HUES64 (cell line): ENCODE measurements around the gene NKAIN1.
A peak's percentile ranks its signal among the peaks of the same experiment; 100 is the strongest.

Source experiments
- H3K27ac ChIP-seq: 2 replicates; pipeline ENCODE4 v1.7.0; 2013; ENCODE audit warnings: low read depth, low read length, inconsistent platforms
- H3K27me3 ChIP-seq: 2 replicates; pipeline ENCODE4 v1.6.1; 2013; ENCODE audit warnings: mild to moderate bottlenecking, low read length; ENCODE audit not compliant: insufficient read depth
- H3K36me3 ChIP-seq: 2 replicates; pipeline ENCODE4 v1.6.1; 2013; ENCODE audit warnings: mild to moderate bottlenecking, low read length; ENCODE audit not compliant: insufficient read depth
- H3K4me1 ChIP-seq: 2 replicates; pipeline ENCODE4 v1.6.1; 2013; ENCODE audit warnings: mild to moderate bottlenecking, low read length, moderate library complexity; ENCODE audit not compliant: insufficient read depth
- H3K4me3 ChIP-seq: 2 replicates; pipeline ENCODE4 v1.5.1; 2013; ENCODE audit warnings: mild to moderate bottlenecking, low read length, moderate library complexity
- H3K9ac ChIP-seq: 2 replicates; pipeline ENCODE4 v1.6.1; 2013; ENCODE audit warnings: mild to moderate bottlenecking, low read depth, low read length
- H3K9me3 ChIP-seq: 2 replicates; pipeline ENCODE4 v1.6.1; 2013; ENCODE audit warnings: low read depth, low read length; ENCODE audit not compliant: insufficient read depth
- WGBS: fragments of 150-250, 120-280 bp; methylation state at CpG from one replicate; pipeline ENCODE4 v1.1.7; 2013; ENCODE audit warnings: missing lambda C conversion rate; 5-methylcytosine and 5-hydroxymethylcytosine counted together

NKAIN1 gene

GRCh38 chr1:31234123-31234708 lies 5.5 kb downstream of the NKAIN1 start:
- H3K27ac ChIP-seq = no peak overlapping the region
- H3K9ac ChIP-seq = no peak overlapping the region
- peaks cover 19% of the 10 kb centered on the region for H3K27me3 ChIP-seq
- no peak overlapping the region for H3K4me3 ChIP-seq
- no peaks in the 10 kb centered on the region for H3K36me3 ChIP-seq
- H3K4me1 ChIP-seq = no peaks in the 10 kb centered on the region; the same call in 1 of the 2 replicates
- H3K9me3 ChIP-seq = no peaks in the 10 kb centered on the region
- WGBS = 65% methylated on average over 12 of the region's 12 CpGs

- Histone ChIP-seq H3K36me3 (no peaks in the 10 kb centered on the region), H3K4me1 (no peaks in the 10 kb centered on the region; the same call in 1 of the 2 replicates), H3K9ac (no peak overlapping the region), H3K27me3 (0 out of 2 replicates have a peak, but pooled peaks cover 5% of the 10 kb centered on the region), H3K9me3 (no peaks in the 10 kb centered on the region), H3K27ac (no peak overlapping the region), H3K4me3 (no peak overlapping the region)
- WGBS = 95% methylated on average over 2 of the region's 2 CpGs
Observed at GRCh38 chr1:31232689-31233088, 7.0 kb downstream of the NKAIN1 start.

GRCh38 chr1:31231802-31232201 lies 7.9 kb downstream of the NKAIN1 start:
- Histone ChIP-seq H3K4me1 (no peaks in the 10 kb centered on the region; the same call in 1 of the 2 replicates), H3K27ac (no peak overlapping the region), H3K27me3 (0 out of 2 replicates have a peak, but pooled peaks cover 1% of the 10 kb centered on the region), H3K36me3 (no peaks in the 10 kb centered on the region), H3K9me3 (no peaks in the 10 kb centered on the region), H3K4me3 (no peak overlapping the region), H3K9ac (no peak overlapping the region)
- 96% methylated on average over 5 of the region's 5 CpGs for WGBS

- Histone ChIP-seq H3K36me3 (no peaks in the 10 kb centered on the region), H3K27me3 (no peaks in the 10 kb centered on the region), H3K9me3 (no peaks in the 10 kb centered on the region), H3K9ac (no peak overlapping the region), H3K4me3 (no peak overlapping the region), H3K4me1 (no peaks in the 10 kb centered on the region; the same call in 1 of the 2 replicates), H3K27ac (no peak overlapping the region)
- WGBS = 78% methylated on average over 3 of the region's 3 CpGs
Observed at GRCh38 chr1:31230378-31230777, 9.3 kb downstream of the NKAIN1 start.

- Histone ChIP-seq H3K27me3 (no peaks in the 10 kb centered on the region), H3K4me1 (no peaks in the 10 kb centered on the region), H3K4me3 (no peak overlapping the region), H3K9ac (no peak overlapping the region), H3K36me3 (no peaks in the 10 kb centered on the region), H3K27ac (no peak overlapping the region), H3K9me3 (no peaks in the 10 kb centered on the region)
Observed at GRCh38 chr1:31228986-31229385, 10.7 kb downstream of the NKAIN1 start.

- H3K27me3 ChIP-seq = no peaks in the 10 kb centered on the region
- H3K27ac ChIP-seq = no peak overlapping the region
- no peaks in the 10 kb centered on the region for H3K9me3 ChIP-seq
- H3K4me3 ChIP-seq = no peak overlapping the region
- H3K36me3 ChIP-seq = no peaks in the 10 kb centered on the region
- no peak overlapping the region for H3K9ac ChIP-seq
- WGBS = 86% methylated on average over 5 of the region's 5 CpGs
- H3K4me1 ChIP-seq = no peaks in the 10 kb centered on the region
Observed at GRCh38 chr1:31227891-31228568, 11.7 kb downstream of the NKAIN1 start.

GRCh38 chr1:31224068-31224467 lies 15.6 kb downstream of the NKAIN1 start:
- Histone ChIP-seq H3K9me3 (no peaks in the 10 kb centered on the region), H3K4me3 (no peak overlapping the region), H3K4me1 (no peaks in the 10 kb centered on the region), H3K9ac (no peak overlapping the region), H3K36me3 (no peaks in the 10 kb centered on the region), H3K27me3 (no peaks in the 10 kb centered on the region), H3K27ac (no peak overlapping the region)
- 96% methylated on average over 9 of the region's 9 CpGs for WGBS

GRCh38 chr1:31222176-31222575 lies 17.5 kb downstream of the NKAIN1 start:
- H3K36me3 ChIP-seq = no peaks in the 10 kb centered on the region
- H3K27me3 ChIP-seq = no peaks in the 10 kb centered on the region
- no peak overlapping the region for H3K27ac ChIP-seq
- 83% methylated on average over 3 of the region's 3 CpGs for WGBS
- no peaks in the 10 kb centered on the region for H3K9me3 ChIP-seq
- no peaks in the 10 kb centered on the region for H3K4me1 ChIP-seq
- no peak overlapping the region for H3K9ac ChIP-seq
- no peak overlapping the region for H3K4me3 ChIP-seq

GRCh38 chr1:31221072-31221471 lies 18.6 kb downstream of the NKAIN1 start:
- Histone ChIP-seq H3K4me1 (peaks cover 4% of the 10 kb centered on the region; the same call in 1 of the 2 replicates), H3K27ac (no peak overlapping the region), H3K9ac (no peak overlapping the region), H3K27me3 (no peaks in the 10 kb centered on the region), H3K9me3 (no peaks in the 10 kb centered on the region), H3K36me3 (no peaks in the 10 kb centered on the region), H3K4me3 (no peak overlapping the region)
- 93% methylated on average over 6 of the region's 6 CpGs for WGBS

GRCh38 chr1:31219489-31219888 lies 20.2 kb downstream of the NKAIN1 start:
- Histone ChIP-seq H3K36me3 (no peaks in the 10 kb centered on the region), H3K9ac (no peak overlapping the region), H3K27ac (no peak overlapping the region), H3K27me3 (no peaks in the 10 kb centered on the region), H3K4me3 (no peak overlapping the region), H3K9me3 (no peaks in the 10 kb centered on the region), H3K4me1 (peaks cover 8% of the 10 kb centered on the region; the same call in 1 of the 2 replicates)
- 92% methylated on average over 6 of the region's 6 CpGs for WGBS

GRCh38 chr1:31218705-31219104 lies 21.0 kb downstream of the NKAIN1 start:
- Histone ChIP-seq H3K36me3 (no peaks in the 10 kb centered on the region), H3K27ac (no peak overlapping the region), H3K4me1 (peaks cover 8% of the 10 kb centered on the region; the same call in 1 of the 2 replicates), H3K9ac (0 out of 2 replicates have a peak overlapping the region, but pooled peaks have one; percentile 20), H3K9me3 (no peaks in the 10 kb centered on the region), H3K27me3 (no peaks in the 10 kb centered on the region), H3K4me3 (no peak overlapping the region)
- 91% methylated on average over 8 of the region's 8 CpGs for WGBS
